Endothelial cell of umbilical vein (primary cell): ENCODE measurements around the gene BABAM2. TPM values are rescaled to one million over a fixed set of nuclear protein-coding genes. Genes with fewer than 3 reads are reported as not detected.

Experiments used
- BruUV-seq: library from RNA; stranded (reverse); fragments of 400-500 nt; replicated peaks from 2 replicates; lab custom pipeline; 2021; lab: Mats Ljungman, UMichigan
- CTCF ChIA-PET: fragments of 300-600, 350-600 bp; sonication (Branson Sonifier 250); formaldehyde crosslinking; loops from one replicate; lab custom pipeline; 2021; ENCODE audit warnings: antibody characterized with exemption, inconsistent platforms; lab: Charles Lee
- POLR2A ChIA-PET: fragments of 300-600, 350-600 bp; sonication (Branson Sonifier 250); formaldehyde crosslinking; loops from one replicate; lab custom pipeline; 2021; ENCODE audit warnings: antibody characterized with exemption, inconsistent platforms; lab: Charles Lee
- DNase-seq: peaks from one replicate; pipeline ENCODE4 v3.0.0-alpha.2; 2011; ENCODE audit warnings: low read depth, low spot score
- FAIRE-seq: peaks from 2 replicates; lab custom pipeline; 2011; peaks lifted over from hg19 to GRCh38; lab: Jason Lieb, UNC
- H2AFZ ChIP-seq: 2 replicates; pipeline ENCODE4 v1.6.0; 2012; ENCODE audit warnings: low read depth, low read length, control low read depth, inconsistent platforms
- H3K27ac ChIP-seq: 2 replicates; pipeline ENCODE4 v1.5.1; 2011; ENCODE audit warnings: low read depth, mild to moderate bottlenecking, control low read depth, low read length, moderate library complexity; ENCODE audit not compliant: insufficient read depth
- H3K27me3 ChIP-seq, 2 experiments: 2 replicates each; pipeline versions ENCODE4 v1.6.0 to v1.6.1; 2011; ENCODE audit warnings: low read length in 2 of 2, mixed read lengths in 1 of 2; ENCODE audit not compliant: control insufficient read depth in 2 of 2, insufficient read depth in 2 of 2
- H3K36me3 ChIP-seq, 2 experiments: 2 replicates in 1 of 2; 3 replicates in 1 of 2; pipeline ENCODE4 v1.5.1; 2011; ENCODE audit warnings: low read length in 2 of 2, mild to moderate bottlenecking in 1 of 2, moderate library complexity in 1 of 2; ENCODE audit not compliant: control insufficient read depth in 2 of 2, insufficient read depth in 2 of 2; ENCODE audit errors: extremely low read depth in 1 of 2
- H3K4me1 ChIP-seq: 3 replicates; pipeline ENCODE4 v1.5.1; 2011; ENCODE audit warnings: mild to moderate bottlenecking, low read length; ENCODE audit not compliant: control insufficient read depth, insufficient read depth; ENCODE audit errors: extremely low read depth
- H3K4me2 ChIP-seq: 2 replicates; pipeline ENCODE4 v1.6.1; 2011; ENCODE audit warnings: low read length, control low read depth, mixed read lengths; ENCODE audit not compliant: insufficient read depth
- H3K4me3 ChIP-seq, 3 experiments: fragments of 200-600 bp in 1 of 3; sonication (generic), shearing (Covaris generic) in 1 of 3; replicated peaks in 1 of 3; 2 replicates each; pipeline ENCODE4 v1.5.1; 2011 to 2016; ENCODE audit warnings: control low read depth in 3 of 3, low read length in 3 of 3, mild to moderate bottlenecking in 2 of 3, inconsistent platforms in 1 of 3, low read depth in 1 of 3, moderate library complexity in 1 of 3; ENCODE audit not compliant: insufficient read depth in 1 of 3
- H3K79me2 ChIP-seq: 2 replicates; pipeline ENCODE4 v1.6.0; 2012; ENCODE audit warnings: low read length, inconsistent platforms; ENCODE audit not compliant: control insufficient read depth, insufficient read depth
- H3K9ac ChIP-seq: replicated peaks from 2 replicates; pipeline ENCODE3; 2011; ENCODE audit warnings: low read length, control low read depth; ENCODE audit not compliant: insufficient read depth; ENCODE audit errors: extremely low read depth
- H3K9me1 ChIP-seq: replicated peaks from 3 replicates; pipeline ENCODE4 v1.6.0; 2011; ENCODE audit warnings: mild to moderate bottlenecking, low read length; ENCODE audit not compliant: control insufficient read depth, insufficient read depth; ENCODE audit errors: extremely low read depth
- H3K9me3 ChIP-seq: replicated peaks from 2 replicates; pipeline ENCODE4 v1.5.1; 2012; ENCODE audit warnings: low read length, inconsistent platforms; ENCODE audit not compliant: control insufficient read depth, insufficient read depth
- H4K20me1 ChIP-seq: replicated peaks from 2 replicates; pipeline ENCODE3; 2011; ENCODE audit warnings: mild to moderate bottlenecking, low read length; ENCODE audit not compliant: control insufficient read depth, insufficient read depth; ENCODE audit errors: extremely low read depth
- CTCF ChIP-seq, 2 donors: IDR thresholded peaks; 1 replicate in 1 of 2; 2 replicates in 1 of 2; pipeline ENCODE4 v1.5.1; 2011; ENCODE audit warnings: low read length in 2 of 2, mild to moderate bottlenecking in 2 of 2, moderate library complexity in 2 of 2, control low read depth in 1 of 2, inconsistent platforms in 1 of 2, low read depth in 1 of 2; ENCODE audit not compliant: insufficient read depth in 1 of 2; ENCODE audit errors: extremely low read depth in 1 of 2
- EZH2 ChIP-seq: IDR thresholded peaks from 2 replicates; pipeline ENCODE4 v1.6.1; 2012; ENCODE audit warnings: borderline replicate concordance, low read depth, mild to moderate bottlenecking, moderate library complexity, low read length, inconsistent platforms; ENCODE audit not compliant: severe bottlenecking
- FOS ChIP-seq: IDR thresholded peaks from 2 replicates; pipeline ENCODE4 v1.6.1; 2011; ENCODE audit warnings: mild to moderate bottlenecking, low read length, moderate library complexity, borderline replicate concordance; ENCODE audit not compliant: insufficient read depth
- GATA2 ChIP-seq: IDR thresholded peaks from 2 replicates; pipeline ENCODE4 v1.7.0; 2011; ENCODE audit warnings: low read depth, mild to moderate bottlenecking, moderate library complexity, mixed read lengths, low read length; ENCODE audit not compliant: insufficient read length, insufficient read depth
- JUN ChIP-seq: IDR thresholded peaks from 2 replicates; pipeline ENCODE4 v1.6.1; 2011; ENCODE audit warnings: borderline replicate concordance, low read depth; ENCODE audit not compliant: insufficient read length, insufficient read depth
- MAX ChIP-seq: IDR thresholded peaks from 2 replicates; pipeline ENCODE4 v1.6.1; 2011; ENCODE audit not compliant: insufficient read depth, insufficient read length
- MYC ChIP-seq: IDR thresholded peaks from one replicate; pipeline ENCODE4 v1.6.1; 2011; ENCODE audit warnings: mild to moderate bottlenecking, low read depth, low read length
- POLR2A ChIP-seq: IDR thresholded peaks from 2 replicates; pipeline ENCODE4 v1.6.1; 2012; ENCODE audit warnings: low read depth, mild to moderate bottlenecking, control low read depth, low read length
- POLR2AphosphoS5 ChIP-seq: IDR thresholded peaks from 2 replicates; pipeline ENCODE4 v1.6.1; 2012; ENCODE audit warnings: low read depth, mild to moderate bottlenecking, control low read depth, low read length, moderate library complexity; ENCODE audit not compliant: insufficient read depth
- dilution Hi-C: fragments of 300-500 bp; cut with MboI; formaldehyde crosslinking; loops from one replicate; pipeline ENCODE4 v1.15.0; 2019; ENCODE audit warnings: low sequenced_read_pairs; ENCODE audit not compliant: extremely low pct_ligation_motif_present
- intact Hi-C: fragments of 100-400 bp; cut with micrococcal nuclease; formaldehyde crosslinking; loops from one replicate; pipeline ENCODE4 v1.10.0; 2022
- polyA plus RNA-seq, 4 experiments: library from polyadenylated mRNA; depleted of rRNA in 3 of 4; stranded (reverse) in 3 of 4; unstranded in 1 of 4; fragments of >200 nt; gene quantifications; 2 replicates each; pipeline versions ENCODE4 v1.2.1 to v1.2.3, GENCODE V29; 2011 to 2012; ENCODE audit warnings: missing spikeins in 1 of 4
- total RNA-seq: library from RNA; stranded (reverse); gene quantifications from 2 replicates; pipeline ENCODE4 v1.2.3, GENCODE V29; 2021

BABAM2 gene
- total and polyA plus RNA-seq, 2 donors (not counting 3 experiments of a cell fraction or from before 2014, with no cell fraction given) = 19.9 to 27.6 TPM

- H3K36me3 ChIP-seq = no peaks in the 10 kb centered on the region
- no peaks in the 10 kb centered on the region for H3K9me3 ChIP-seq
- intact Hi-C loops (no loop called here), dilution Hi-C loops (no loop called here)
- H3K4me3 ChIP-seq = no peak overlapping the region
- no peak overlapping the region for H3K4me2 ChIP-seq
- no peak for TF ChIP-seq POLR2AphosphoS5
- TF ChIP-seq CTCF (IDR thresholded peaks at IDR 0.05; ENCODE audit: extremely low read depth in 1 of 2, insufficient read depth in 1 of 2, low read depth in 1 of 2, low read length in 2 of 2) = no peak
- TF ChIP-seq GATA2 = no peak
- TF ChIP-seq POLR2A = no peak
- no peak for TF ChIP-seq FOS
- no peak for TF ChIP-seq EZH2
- no peak for TF ChIP-seq JUN
- TF ChIP-seq MAX = no peak
- TF ChIP-seq MYC = no peak
- H2AFZ ChIP-seq = no peak overlapping the region
- no peaks in the 10 kb centered on the region for H4K20me1 ChIP-seq
- DNase-seq (no peak), FAIRE-seq (no peak)
- H3K4me1 ChIP-seq = no peaks in the 10 kb centered on the region
- ChIA-PET CTCF (interaction anchor here (0.7 to 1.5 kb wide), 5 partner anchors 13 to 69 kb away, joined by 3 to 4 read pairs (median 3); no protein-coding TSS in a partner anchor), POLR2A (no interaction called here)
- no TSS peak for BruUV-seq
- no peak overlapping the region for H3K9ac ChIP-seq
- no peaks in the 10 kb centered on the region for H3K79me2 ChIP-seq
- H3K27me3 ChIP-seq = no peaks in the 10 kb centered on the region
- H3K9me1 ChIP-seq = no peaks in the 10 kb centered on the region
- H3K27ac ChIP-seq = no peak overlapping the region
These were observed 328.6 kb downstream of the BABAM2 start for GRCh38 chr2:28219138-28219537.
